ENCODE results near the gene IGF2BP2.

Gene IGF2BP2

DNA sequence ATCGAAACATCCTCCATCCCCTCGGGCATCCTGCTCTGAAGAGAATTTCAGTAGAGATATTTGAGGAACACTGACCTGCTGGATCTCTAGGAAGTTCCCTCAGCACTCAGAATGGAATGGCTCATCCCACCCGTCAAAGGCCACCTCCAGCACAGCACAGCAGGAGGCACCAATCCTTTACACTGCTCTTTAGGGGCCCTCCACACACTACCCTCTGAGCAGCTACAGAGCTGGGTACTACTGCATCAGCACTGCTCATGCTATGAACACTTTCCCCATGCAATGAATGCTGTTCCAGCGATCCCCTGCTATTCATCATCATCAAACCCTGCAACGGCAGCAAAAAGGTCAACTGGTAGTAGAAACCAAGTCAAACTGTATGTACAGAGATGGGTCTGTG lies 40.5 kb downstream of the IGF2BP2 start:
- Histone ChIP-seq H3K79me2 (ENCODE audit: insufficient read depth, low read depth) (no peaks in the 10 kb centered on the region), H3K27ac (no peak overlapping the region), H3K9ac (no peak overlapping the region), H3K36me3 (ENCODE audit: insufficient read depth) (no peaks in the 10 kb centered on the region), H3K27me3 (ENCODE audit: insufficient read depth, low read depth) (no peaks in the 10 kb centered on the region), H2AFZ (ENCODE audit: low read depth) (no peak overlapping the region), H3K4me1 (ENCODE audit: low read depth, poor library complexity, severe bottlenecking) (no peaks in the 10 kb centered on the region), H4K20me1 (ENCODE audit: insufficient read depth) (no peaks in the 10 kb centered on the region), H3K4me3 (IDR thresholded peaks at IDR 0.05; ENCODE audit: insufficient read depth, low read depth, low read length) (no peak overlapping the region), H3K4me2 (no peak overlapping the region)
- TF ChIP-seq, protein P1, sequence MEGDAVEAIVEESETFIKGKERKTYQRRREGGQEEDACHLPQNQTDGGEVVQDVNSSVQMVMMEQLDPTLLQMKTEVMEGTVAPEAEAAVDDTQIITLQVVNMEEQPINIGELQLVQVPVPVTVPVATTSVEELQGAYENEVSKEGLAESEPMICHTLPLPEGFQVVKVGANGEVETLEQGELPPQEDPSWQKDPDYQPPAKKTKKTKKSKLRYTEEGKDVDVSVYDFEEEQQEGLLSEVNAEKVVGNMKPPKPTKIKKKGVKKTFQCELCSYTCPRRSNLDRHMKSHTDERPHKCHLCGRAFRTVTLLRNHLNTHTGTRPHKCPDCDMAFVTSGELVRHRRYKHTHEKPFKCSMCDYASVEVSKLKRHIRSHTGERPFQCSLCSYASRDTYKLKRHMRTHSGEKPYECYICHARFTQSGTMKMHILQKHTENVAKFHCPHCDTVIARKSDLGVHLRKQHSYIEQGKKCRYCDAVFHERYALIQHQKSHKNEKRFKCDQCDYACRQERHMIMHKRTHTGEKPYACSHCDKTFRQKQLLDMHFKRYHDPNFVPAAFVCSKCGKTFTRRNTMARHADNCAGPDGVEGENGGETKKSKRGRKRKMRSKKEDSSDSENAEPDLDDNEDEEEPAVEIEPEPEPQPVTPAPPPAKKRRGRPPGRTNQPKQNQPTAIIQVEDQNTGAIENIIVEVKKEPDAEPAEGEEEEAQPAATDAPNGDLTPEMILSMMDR (conservative IDR thresholded peaks at IDR 0.05; ENCODE audit: low read depth, low read length), result no peak

- Histone ChIP-seq H3K27me3 (ENCODE audit: insufficient read depth, low read depth) (no peaks in the 10 kb centered on the region), H3K9ac (no peak overlapping the region), H4K20me1 (ENCODE audit: insufficient read depth) (no peaks in the 10 kb centered on the region), H3K4me1 (ENCODE audit: low read depth, poor library complexity, severe bottlenecking) (no peaks in the 10 kb centered on the region), H3K4me3 (IDR thresholded peaks at IDR 0.05; ENCODE audit: insufficient read depth, low read depth, low read length) (no peak overlapping the region), H3K27ac (no peak overlapping the region), H3K4me2 (no peak overlapping the region), H3K79me2 (ENCODE audit: insufficient read depth, low read depth) (no peaks in the 10 kb centered on the region), H2AFZ (ENCODE audit: low read depth) (no peak overlapping the region), H3K36me3 (ENCODE audit: insufficient read depth) (no peaks in the 10 kb centered on the region)
- TF ChIP-seq, protein P1 (conservative IDR thresholded peaks at IDR 0.05; ENCODE audit: low read depth, low read length), result no peak
Observed at GRCh38 chr3:185781759-185782158, 43.1 kb downstream of the IGF2BP2 start.

- Histone ChIP-seq H4K20me1 (ENCODE audit: insufficient read depth) (no peaks in the 10 kb centered on the region), H3K27ac (no peak overlapping the region), H3K36me3 (ENCODE audit: insufficient read depth) (no peaks in the 10 kb centered on the region), H3K4me3 (IDR thresholded peaks at IDR 0.05; ENCODE audit: insufficient read depth, low read depth, low read length) (no peak overlapping the region), H2AFZ (ENCODE audit: low read depth) (no peak overlapping the region), H3K4me1 (ENCODE audit: low read depth, poor library complexity, severe bottlenecking) (no peaks in the 10 kb centered on the region), H3K4me2 (no peak overlapping the region), H3K79me2 (ENCODE audit: insufficient read depth, low read depth) (no peaks in the 10 kb centered on the region), H3K27me3 (ENCODE audit: insufficient read depth, low read depth) (no peaks in the 10 kb centered on the region), H3K9ac (no peak overlapping the region)
- TF ChIP-seq, protein P1 (conservative IDR thresholded peaks at IDR 0.05; ENCODE audit: low read depth, low read length), result no peak
Observed at GRCh38 chr3:185779461-185779860, 45.4 kb downstream of the IGF2BP2 start.

GRCh38 chr3:185778821-185779220 lies 46.0 kb downstream of the IGF2BP2 start:
- TF ChIP-seq, protein P1 (conservative IDR thresholded peaks at IDR 0.05; ENCODE audit: low read depth, low read length), result no peak

More at GRCh38 chr3:185778821-185779220, 46.0 kb downstream of the IGF2BP2 start:
- no peaks in the 10 kb centered on the region for H3K79me2 ChIP-seq (ENCODE audit: insufficient read depth, low read depth)
- H3K4me3 ChIP-seq (IDR thresholded peaks at IDR 0.05; ENCODE audit: insufficient read depth, low read depth, low read length), result no peak overlapping the region
- no peak overlapping the region for H3K4me2 ChIP-seq
- no peaks in the 10 kb centered on the region for H3K4me1 ChIP-seq (ENCODE audit: low read depth, poor library complexity, severe bottlenecking)
- H2AFZ ChIP-seq (ENCODE audit: low read depth), result no peak overlapping the region
- H3K9ac ChIP-seq, result no peak overlapping the region
- H4K20me1 ChIP-seq (ENCODE audit: insufficient read depth), result no peaks in the 10 kb centered on the region
- no peak overlapping the region for H3K27ac ChIP-seq
- no peaks in the 10 kb centered on the region for H3K27me3 ChIP-seq (ENCODE audit: insufficient read depth, low read depth)
- H3K36me3 ChIP-seq (ENCODE audit: insufficient read depth), result no peaks in the 10 kb centered on the region
